Right atrium auricular region (tissue), 2 donors: ENCODE measurements around the gene UBAP1. TPM values are rescaled to one million over a fixed set of nuclear protein-coding genes. Genes with fewer than 3 reads are reported as not detected.
"Not testable (repeated sequence)": the region's sequence is repeated elsewhere in the genome, so short reads cannot be mapped to it uniquely, and the experiment has no call there.

Experiments used
- DNase-seq: peaks from one replicate; pipeline ENCODE4 v3.0.0-alpha.2; 2019; ENCODE audit warnings: low spot score
- H3K27ac ChIP-seq, 2 donors: fragments of 200-600 bp; sonication (generic); 1 replicate in 1 of 2; 2 replicates in 1 of 2; pipeline ENCODE4 v1.5.1; 2016 to 2019
- H3K27me3 ChIP-seq, 2 donors: fragments of 200-600 bp; sonication (generic); one replicate each; pipeline versions ENCODE4 v1.5.1 to v1.6.0; 2017 to 2019
- H3K36me3 ChIP-seq: fragments of 200-600 bp; sonication (generic); one replicate; pipeline ENCODE4 v1.5.1; 2016
- H3K4me1 ChIP-seq, 2 donors: fragments of 200-600 bp; sonication (generic); one replicate each; pipeline versions ENCODE4 v1.5.1 to v1.6.0; 2017 to 2019
- H3K4me3 ChIP-seq, 2 donors: fragments of 200-600 bp; sonication (generic); 1 replicate in 1 of 2; 2 replicates in 1 of 2; pipeline ENCODE4 v1.5.1; 2017 to 2019; ENCODE audit warnings: mild to moderate bottlenecking in 1 of 2, moderate library complexity in 1 of 2
- H3K9me3 ChIP-seq, 2 donors: fragments of 200-600 bp; sonication (generic); one replicate each; pipeline ENCODE4 v1.5.1; 2019
- CTCF ChIP-seq, 2 donors: fragments of 200-600 bp; sonication (generic); IDR thresholded peaks; one replicate each; pipeline ENCODE4 v1.5.1; 2019; ENCODE audit warnings: antibody characterized with exemption in 2 of 2
- total RNA-seq, 2 donors: library from RNA; depleted of rRNA; stranded (reverse); fragments of >200 nt; gene quantifications; one replicate each; pipeline ENCODE4 v1.1.0, GENCODE V29; 2016

UBAP1 gene
- total RNA-seq, 2 donors from 2014 or later: 39.4 to 46.4 TPM

- Histone ChIP-seq H3K27me3 (no peaks in the 10 kb centered on the region), H3K9me3 (no peaks in the 10 kb centered on the region), H3K4me3 (no peak overlapping the region), H3K36me3 (no peaks in the 10 kb centered on the region), H3K27ac (no peak overlapping the region), H3K4me1 (peaks cover 0 to 7% of the 10 kb centered on the region in 2 donors)
- DNase-seq: no peak
- TF ChIP-seq CTCF (IDR thresholded peaks at IDR 0.05): no peak
Observed at GRCh38 chr9:34216325-34216724, 37.5 kb downstream of the UBAP1 start.

- H3K4me1 ChIP-seq: peaks cover 0 to 13% of the 10 kb centered on the region in 2 donors
- H3K9me3 ChIP-seq, H3K36me3 ChIP-seq, H3K4me3 ChIP-seq, DNase-seq, H3K27me3 ChIP-seq, H3K27ac ChIP-seq: not testable (repeated sequence)
Observed at GRCh38 chr9:34217015-34217414, 38.2 kb downstream of the UBAP1 start.

- no peaks in the 10 kb centered on the region for H3K36me3 ChIP-seq
- H3K4me1 ChIP-seq: peaks cover 0 to 24% of the 10 kb centered on the region in 2 donors
- H3K4me3 ChIP-seq: no peak overlapping the region
- H3K27me3 ChIP-seq: no peaks in the 10 kb centered on the region
- DNase-seq: no peak
- no peak overlapping the region for H3K27ac ChIP-seq
- TF ChIP-seq CTCF (IDR thresholded peaks at IDR 0.05): no peak
- H3K9me3 ChIP-seq: no peaks in the 10 kb centered on the region
Observed at GRCh38 chr9:34218446-34218845, 39.6 kb downstream of the UBAP1 start.

- DNase-seq: no peak
- no peaks in the 10 kb centered on the region for H3K36me3 ChIP-seq
- H3K4me3 ChIP-seq: no peak overlapping the region
- H3K27ac ChIP-seq: no peak overlapping the region
- H3K9me3 ChIP-seq: no peaks in the 10 kb centered on the region
- no peaks in the 10 kb centered on the region for H3K27me3 ChIP-seq
- no peak for TF ChIP-seq CTCF (IDR thresholded peaks at IDR 0.05)
- peaks cover 0 to 25% of the 10 kb centered on the region in 2 donors for H3K4me1 ChIP-seq
Observed at GRCh38 chr9:34219421-34219820, 40.6 kb downstream of the UBAP1 start.

- Histone ChIP-seq H3K36me3 (no peaks in the 10 kb centered on the region), H3K27ac (no peak overlapping the region), H3K4me3 (no peak overlapping the region), H3K27me3 (no peaks in the 10 kb centered on the region), H3K9me3 (no peaks in the 10 kb centered on the region), H3K4me1 (peaks cover 0 to 30% of the 10 kb centered on the region in 2 donors)
- no peak for DNase-seq
- no peak for TF ChIP-seq CTCF (IDR thresholded peaks at IDR 0.05)
Observed at GRCh38 chr9:34220218-34220617, 41.4 kb downstream of the UBAP1 start.

GRCh38 chr9:34224349-34224748 is 45.5 kb downstream of the UBAP1 start:
- no peak for DNase-seq
- TF ChIP-seq CTCF (IDR thresholded peaks at IDR 0.05): no peak
- no peaks in the 10 kb centered on the region for H3K36me3 ChIP-seq
- no peak overlapping the region for H3K4me3 ChIP-seq
- no peak overlapping the region for H3K27ac ChIP-seq
- H3K4me1 ChIP-seq: peaks cover 0 to 23% of the 10 kb centered on the region in 2 donors
- H3K9me3 ChIP-seq: no peaks in the 10 kb centered on the region
- no peaks in the 10 kb centered on the region for H3K27me3 ChIP-seq

- peaks cover 0 to 23% of the 10 kb centered on the region in 2 donors for H3K4me1 ChIP-seq
- H3K9me3 ChIP-seq, H3K36me3 ChIP-seq, DNase-seq, H3K27me3 ChIP-seq, H3K27ac ChIP-seq, H3K4me3 ChIP-seq: not testable (repeated sequence)
Observed at GRCh38 chr9:34226144-34226760, 47.4 kb downstream of the UBAP1 start.
